D341Med (cell line): Measurements from ENCODE around the gene FADD.
A peak's percentile ranks its signal among the peaks of the same experiment; 100 is the strongest.

Source experiments
- DNase-seq: peaks from one replicate; pipeline ENCODE4 v3.0.0; 2012; ENCODE audit warnings: low spot score

Gene FADD

GRCh38 chr11:70233962-70234361 lies 30.9 kb downstream of the FADD start:
- no peak for DNase-seq

- peak; percentile 21 for DNase-seq
These were observed 37.2 kb downstream of the FADD start for GRCh38 chr11:70240337-70240736.

GRCh38 chr11:70241709-70242108 lies 38.6 kb downstream of the FADD start:
- DNase-seq = no peak

GRCh38 chr11:70242885-70243284 lies 39.8 kb downstream of the FADD start:
- peak; percentile 8 for DNase-seq

GRCh38 chr11:70243912-70244652 lies 41.0 kb downstream of the FADD start:
- peak; percentile 12 for DNase-seq

GRCh38 chr11:70244698-70245097 lies 41.6 kb downstream of the FADD start:
- DNase-seq = no peak

GRCh38 chr11:70246196-70246595 lies 43.1 kb downstream of the FADD start:
- DNase-seq = peak; percentile 9

- DNase-seq = no peak
These were observed 44.1 kb downstream of the FADD start for GRCh38 chr11:70247042-70247709.

GRCh38 chr11:70247710-70248072 lies 44.6 kb downstream of the FADD start:
- DNase-seq = peak; percentile 8

- DNase-seq = peak; percentile 13
These were observed 48.0 kb downstream of the FADD start for GRCh38 chr11:70250876-70251658.

- peak; percentile 25 for DNase-seq
These were observed 48.7 kb downstream of the FADD start for GRCh38 chr11:70251659-70252321.

- DNase-seq = no peak
These were observed 49.7 kb downstream of the FADD start for GRCh38 chr11:70252844-70253243.

- peak; percentile 9 for DNase-seq
These were observed 52.5 kb downstream of the FADD start for GRCh38 chr11:70255477-70256116.
